GM23248 (cell line): Measurements from ENCODE around the gene MAP3K5. TPM values are rescaled to one million over a fixed set of nuclear protein-coding genes. Genes with fewer than 3 reads are reported as not detected.

ENCODE experiments used
- DNase-seq: peaks from one replicate; pipeline ENCODE4 v3.0.0-alpha.2; 2015
- H2AFZ ChIP-seq: fragments of 200-600 bp; sonication (generic); 2 replicates; pipeline ENCODE4 v1.6.1; 2016; ENCODE audit warnings: antibody characterized with exemption
- H3F3A ChIP-seq: fragments of 200-600 bp; sonication (generic); 2 replicates; pipeline ENCODE4 v1.6.1; 2016; ENCODE audit warnings: mild to moderate bottlenecking, antibody characterized with exemption, mixed run types; ENCODE audit not compliant: insufficient read depth
- H3K27ac ChIP-seq: fragments of 200-600 bp; sonication (generic); 2 replicates; pipeline ENCODE4 v1.5.1; 2016; ENCODE audit warnings: mild to moderate bottlenecking
- H3K27me3 ChIP-seq: fragments of 200-600 bp; sonication (generic); replicated peaks from 2 replicates; pipeline ENCODE4 v1.6.1; 2016; ENCODE audit warnings: mild to moderate bottlenecking; ENCODE audit not compliant: insufficient read depth
- H3K36me3 ChIP-seq: fragments of 200-600 bp; sonication (generic); 2 replicates; pipeline ENCODE4 v1.6.1; 2016; ENCODE audit warnings: low read depth, mild to moderate bottlenecking
- H3K4me1 ChIP-seq: fragments of 200-600 bp; sonication (generic); 2 replicates; pipeline ENCODE4 v1.6.1; 2016; ENCODE audit warnings: mild to moderate bottlenecking; ENCODE audit not compliant: insufficient read depth
- H3K4me2 ChIP-seq: fragments of 200-600 bp; sonication (generic); one replicate; pipeline ENCODE4 v1.6.1; 2016; ENCODE audit warnings: mild to moderate bottlenecking; ENCODE audit not compliant: unreplicated experiment
- H3K4me3 ChIP-seq: fragments of 200-600 bp; sonication (generic); 2 replicates; pipeline ENCODE4 v1.5.1; 2016; ENCODE audit warnings: mild to moderate bottlenecking
- H3K79me2 ChIP-seq: fragments of 200-600 bp; sonication (generic); 2 replicates; pipeline ENCODE4 v1.6.1; 2016; ENCODE audit warnings: mild to moderate bottlenecking; ENCODE audit not compliant: insufficient read depth
- H3K9ac ChIP-seq: fragments of 200-600 bp; sonication (generic); 2 replicates; pipeline ENCODE4 v1.6.1; 2016; ENCODE audit warnings: mild to moderate bottlenecking
- H3K9me2 ChIP-seq: fragments of 200-600 bp; sonication (generic); 2 replicates; pipeline ENCODE4 v1.6.1; 2016; ENCODE audit warnings: mixed run types, mild to moderate bottlenecking, moderate library complexity; ENCODE audit not compliant: insufficient read depth
- H3K9me3 ChIP-seq: fragments of 200-600 bp; sonication (generic); one replicate; pipeline ENCODE4 v1.6.1; 2017; ENCODE audit warnings: low read depth
- H4K20me1 ChIP-seq: fragments of 200-600 bp; sonication (generic); 2 replicates; pipeline ENCODE4 v1.6.0; 2016; ENCODE audit not compliant: insufficient read depth
- EZH2 ChIP-seq: fragments of 200-600 bp; sonication (generic); IDR thresholded peaks from 2 replicates; pipeline ENCODE4 v1.6.1; 2018; ENCODE audit warnings: antibody characterized with exemption, mild to moderate bottlenecking; ENCODE audit not compliant: insufficient read depth, poor library complexity, severe bottlenecking
- EZH2phosphoT487 ChIP-seq: fragments of 200-600 bp; sonication (generic); IDR thresholded peaks from 2 replicates; pipeline ENCODE4 v1.6.1; 2018; ENCODE audit warnings: antibody characterized with exemption, moderate library complexity, mild to moderate bottlenecking, low read depth; ENCODE audit not compliant: insufficient read depth
- WGBS, 2 experiments: methylation state at CpG; one replicate each; pipeline ENCODE4 v1.1.6; 2015 to 2017; ENCODE audit warnings: low lambda C conversion rate in 2 of 2, low coverage in 1 of 2; ENCODE audit errors: missing lambda C conversion rate in 2 of 2; 5-methylcytosine and 5-hydroxymethylcytosine counted together
- in situ Hi-C: fragments of 300-500 bp; cut with MboI; formaldehyde crosslinking; loops from 2 replicates; pipeline ENCODE4 v1.15.0; 2020
- polyA plus RNA-seq: library from polyadenylated mRNA; unstranded; fragments of >200 nt; fragmentation: Nextera tagmentation; extraction: Ambion mirVana; gene quantifications from 2 replicates; pipeline ENCODE4 v1.2.1, GENCODE V29; 2016
- total RNA-seq: library from RNA; depleted of rRNA; stranded (reverse); fragments of >200 nt; shearing (Covaris generic); gene quantifications from 2 replicates; pipeline ENCODE4 v1.2.3, GENCODE V29; 2014

Gene MAP3K5
- total and polyA plus RNA-seq, 2 experiments from 2014 or later, result 1.4 to 4.1 TPM

DNA sequence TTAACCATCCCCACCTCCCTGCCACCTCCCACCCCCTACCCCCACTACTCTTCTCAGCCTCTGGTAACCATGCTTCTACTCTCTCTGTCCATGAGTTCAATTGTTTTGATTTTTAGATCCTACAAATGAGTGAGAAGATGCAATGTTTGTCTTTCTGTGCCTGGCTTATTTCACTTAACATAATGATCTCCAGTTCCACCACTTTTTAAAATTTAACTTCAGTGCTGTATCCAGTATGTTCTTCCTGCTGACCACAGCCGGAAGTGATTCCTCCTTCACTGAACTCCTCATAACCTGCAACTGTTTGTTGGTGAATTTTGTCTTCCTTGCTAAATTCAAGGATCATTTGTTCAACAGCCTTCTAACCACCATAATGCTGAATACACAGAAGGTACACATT, 245.9 kb downstream of the MAP3K5 start:
- 0 out of 2 replicates have a peak, but pooled peaks cover 5% of the 10 kb centered on the region for H3K27me3 ChIP-seq

DNA sequence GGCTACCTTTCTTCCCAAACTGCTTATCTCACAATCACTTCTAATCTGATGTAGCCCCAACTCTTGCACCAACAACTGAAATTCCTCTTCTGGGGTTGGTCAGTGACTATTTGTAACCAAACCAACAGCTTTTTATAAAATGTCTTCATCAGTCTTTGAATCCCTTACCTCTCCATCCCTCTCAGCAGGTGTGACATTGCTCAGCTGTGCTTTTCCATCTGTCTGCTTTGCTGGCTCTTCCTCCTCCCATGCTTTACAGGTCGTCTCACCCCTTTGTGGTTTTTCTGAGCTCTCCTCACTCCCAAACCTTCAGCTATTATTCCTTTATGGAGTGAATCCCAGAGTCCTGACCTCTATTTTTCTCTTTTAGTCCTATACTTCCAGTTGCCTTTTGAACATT, 248.0 kb downstream of the MAP3K5 start:
- in situ Hi-C loops, result loop anchor here (25.0 kb wide), 1 partner anchor 1032 kb away; no protein-coding TSS in a partner anchor
- H3K4me2 ChIP-seq, result no peak overlapping the region
- H3K27ac ChIP-seq, result no peak overlapping the region
- no peak overlapping the region for H3K4me3 ChIP-seq
- no peak overlapping the region for H2AFZ ChIP-seq
- no peaks in the 10 kb centered on the region for H3K79me2 ChIP-seq
- TF ChIP-seq EZH2phosphoT487, result no peak
- no peak for TF ChIP-seq EZH2
- no peaks in the 10 kb centered on the region for H3K4me1 ChIP-seq
- WGBS, 2 experiments, result 25 to 46% methylated on average over 1 of the region's 1 CpG
- H3F3A ChIP-seq, result no peaks in the 10 kb centered on the region
- DNase-seq, result no peak
- H3K36me3 ChIP-seq, result no peaks in the 10 kb centered on the region
- no peak overlapping the region for H3K9ac ChIP-seq
- H4K20me1 ChIP-seq, result no peaks in the 10 kb centered on the region
- no peaks in the 10 kb centered on the region for H3K9me2 ChIP-seq
- H3K27me3 ChIP-seq, result no peaks in the 10 kb centered on the region
- no peaks in the 10 kb centered on the region for H3K9me3 ChIP-seq

More for the DNA sequence above, 245.9 kb downstream of the MAP3K5 start:
- no peak for DNase-seq
- H3F3A ChIP-seq, result peaks cover 4% of the 10 kb centered on the region; the same call in 1 of the 2 replicates
- in situ Hi-C loops, result loop anchor here (25.0 kb wide), 1 partner anchor 1034 kb away; no protein-coding TSS in a partner anchor
- H3K9ac ChIP-seq, result no peak overlapping the region
- no peak overlapping the region for H3K4me3 ChIP-seq
- H3K27ac ChIP-seq, result no peak overlapping the region
- no peak overlapping the region for H3K4me2 ChIP-seq
- WGBS, 2 experiments, result 97 to 100% methylated on average over 1 of the region's 1 CpG
- TF ChIP-seq EZH2phosphoT487, result no peak
- TF ChIP-seq EZH2, result no peak
- H3K9me3 ChIP-seq, result no peaks in the 10 kb centered on the region
- no peaks in the 10 kb centered on the region for H3K36me3 ChIP-seq
- H2AFZ ChIP-seq, result no peak overlapping the region
- no peaks in the 10 kb centered on the region for H3K9me2 ChIP-seq
- H3K4me1 ChIP-seq, result no peaks in the 10 kb centered on the region
- H3K79me2 ChIP-seq, result no peaks in the 10 kb centered on the region
- no peaks in the 10 kb centered on the region for H4K20me1 ChIP-seq

DNA sequence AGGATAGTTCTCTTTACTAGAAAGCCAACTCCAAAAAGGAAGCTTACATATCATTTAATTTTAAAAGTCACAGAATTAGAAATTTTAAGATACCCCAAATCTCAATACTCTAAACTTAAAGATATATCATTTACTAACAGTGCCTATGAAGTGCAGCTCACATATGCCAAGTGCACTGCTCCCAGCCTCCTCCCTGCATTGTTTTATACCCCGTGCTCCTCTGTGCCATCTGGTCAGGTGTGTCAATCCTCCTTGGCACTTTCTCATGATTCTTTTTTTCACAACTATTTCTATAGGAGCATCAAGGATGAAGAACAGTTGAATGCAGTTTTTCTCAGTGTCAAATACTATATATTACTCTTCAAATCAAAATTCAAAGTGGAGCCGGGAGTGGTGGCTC, 250.9 kb downstream of the MAP3K5 start:
- Histone ChIP-seq H3K9me3 (no peaks in the 10 kb centered on the region), H3K36me3 (no peaks in the 10 kb centered on the region), H3K9ac (no peak overlapping the region), H3K4me3 (no peak overlapping the region), H3K4me2 (no peak overlapping the region), H3K79me2 (no peaks in the 10 kb centered on the region), H3K9me2 (no peaks in the 10 kb centered on the region), H2AFZ (no peak overlapping the region), H4K20me1 (no peaks in the 10 kb centered on the region), H3K27me3 (no peaks in the 10 kb centered on the region), H3K4me1 (no peaks in the 10 kb centered on the region), H3F3A (no peaks in the 10 kb centered on the region), H3K27ac (no peak overlapping the region)
- 65 to 72% methylated on average over 2 of the region's 2 CpGs for WGBS, 2 experiments
- in situ Hi-C loops, result loop anchor here (25.0 kb wide), 1 partner anchor 1029 kb away; no protein-coding TSS in a partner anchor
- TF ChIP-seq EZH2phosphoT487, result no peak
- no peak for TF ChIP-seq EZH2
- DNase-seq, result no peak

DNA sequence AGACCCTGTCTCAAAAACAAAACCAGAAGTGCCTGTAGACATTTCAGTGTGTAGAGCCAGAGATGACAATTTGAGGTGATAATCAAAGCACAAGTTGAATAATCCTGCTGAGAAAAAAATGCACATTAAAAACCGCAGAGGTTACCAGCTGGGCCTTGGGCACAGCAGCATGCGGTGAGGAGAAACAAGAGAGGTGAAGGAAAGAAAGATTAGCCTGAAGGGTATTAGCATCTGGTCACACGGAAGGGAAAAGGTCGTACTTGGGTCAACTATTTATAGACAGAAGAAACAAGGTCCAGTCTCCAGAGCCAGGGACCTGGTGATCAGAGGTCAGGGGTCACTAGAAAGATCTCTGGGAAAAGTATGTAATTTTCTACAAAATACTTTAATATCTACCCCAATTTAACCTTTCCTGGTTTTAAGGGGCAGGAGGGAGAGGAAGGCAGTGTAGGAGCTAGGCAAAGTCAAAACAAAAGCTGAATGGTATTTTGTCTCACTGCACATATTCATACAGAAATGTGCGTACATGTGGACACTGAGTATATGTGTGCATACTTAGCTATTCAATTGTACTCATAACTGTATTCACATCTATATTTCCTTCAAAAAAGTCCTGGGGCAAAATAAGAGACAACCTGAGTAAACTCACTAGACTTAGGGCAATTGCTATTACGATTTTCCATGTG, 252.2 kb downstream of the MAP3K5 start:
- H3F3A ChIP-seq, result no peaks in the 10 kb centered on the region
- H4K20me1 ChIP-seq, result no peaks in the 10 kb centered on the region
- H3K79me2 ChIP-seq, result no peaks in the 10 kb centered on the region
- no peak overlapping the region for H3K9ac ChIP-seq
- in situ Hi-C loops, result loop anchor here (25.0 kb wide), 1 partner anchor 1028 kb away; no protein-coding TSS in a partner anchor
- no peaks in the 10 kb centered on the region for H3K9me3 ChIP-seq
- no peaks in the 10 kb centered on the region for H3K27me3 ChIP-seq
- H2AFZ ChIP-seq, result no peak overlapping the region
- DNase-seq, result no peak
- H3K9me2 ChIP-seq, result no peaks in the 10 kb centered on the region
- TF ChIP-seq EZH2phosphoT487 (no peak), EZH2 (no peak)
- no peaks in the 10 kb centered on the region for H3K36me3 ChIP-seq
- no peak overlapping the region for H3K4me2 ChIP-seq
- H3K4me3 ChIP-seq, result no peak overlapping the region
- H3K27ac ChIP-seq, result no peak overlapping the region
- no peaks in the 10 kb centered on the region for H3K4me1 ChIP-seq
- WGBS, 2 experiments, result 70 to 72% methylated on average over 6 of the region's 6 CpGs
